Measurements from ENCODE around the gene SUGCT. TPM values are rescaled to one million over a fixed set of nuclear protein-coding genes. Genes with fewer than 3 reads are reported as not detected.

Gene SUGCT
- total and polyA plus RNA-seq, 7 donors = 2.4 to 7.3 (median 3.2) TPM

GRCh38 chr7:40482845-40483244 is 348.0 kb downstream of the SUGCT start:
- 49 to 59% (median 54%) methylated on average over 3 of the region's 3 CpGs for WGBS, 3 donors
- H3K9me3 ChIP-seq = no peaks in the 10 kb centered on the region
- H3K27me3 ChIP-seq (ENCODE audit: insufficient read depth in 3 of 3, low read length in 2 of 3) = no peaks in the 10 kb centered on the region
- no peak overlapping the region for H3K4me3 ChIP-seq
- no peak overlapping the region for H3K27ac ChIP-seq
- DNase-seq (no peak), ATAC-seq (no peak)
- intact Hi-C loops (cut with DNase I) = no loop called here
- no peak for TF ChIP-seq CTCF (IDR thresholded peaks at IDR 0.05)
- H3K4me1 ChIP-seq = no peaks in the 10 kb centered on the region
- H3K36me3 ChIP-seq (ENCODE audit: insufficient read depth in 1 of 2, low read depth in 1 of 2) = no peaks in the 10 kb centered on the region

GRCh38 chr7:40483630-40484029 is 348.8 kb downstream of the SUGCT start:
- Histone ChIP-seq H3K4me1 (no peaks in the 10 kb centered on the region), H3K27ac (no peak overlapping the region), H3K36me3 (ENCODE audit: insufficient read depth in 1 of 2, low read depth in 1 of 2) (no peaks in the 10 kb centered on the region), H3K9me3 (no peaks in the 10 kb centered on the region), H3K27me3 (ENCODE audit: insufficient read depth in 3 of 3, low read length in 2 of 3) (no peaks in the 10 kb centered on the region), H3K4me3 (no peak overlapping the region)
- WGBS, 3 donors = 70 to 81% (median 74%) methylated on average over 1 of the region's 1 CpG
- no peak for ATAC-seq
- intact Hi-C loops (cut with DNase I) = no loop called here
- no peak for TF ChIP-seq CTCF (IDR thresholded peaks at IDR 0.05)
- DNase-seq = no peak

GRCh38 chr7:40489844-40490602 is 355.2 kb downstream of the SUGCT start:
- no peak overlapping the region for H3K27ac ChIP-seq
- H3K9me3 ChIP-seq = no peaks in the 10 kb centered on the region
- no peak for DNase-seq
- intact Hi-C loops (cut with DNase I) = no loop called here
- no peak overlapping the region for H3K4me3 ChIP-seq
- no peaks in the 10 kb centered on the region for H3K4me1 ChIP-seq
- H3K36me3 ChIP-seq (ENCODE audit: insufficient read depth in 1 of 2, low read depth in 1 of 2) = no peaks in the 10 kb centered on the region
- WGBS, 3 donors = 88 to 91% (median 91%) methylated on average over 2 of the region's 2 CpGs
- no peaks in the 10 kb centered on the region for H3K27me3 ChIP-seq (ENCODE audit: insufficient read depth in 3 of 3, low read length in 2 of 3)
- no peak for TF ChIP-seq CTCF (IDR thresholded peaks at IDR 0.05)
- ATAC-seq = no peak

- DNase-seq (no peak), ATAC-seq (no peak)
- H3K27ac ChIP-seq = no peak overlapping the region
- no peaks in the 10 kb centered on the region for H3K36me3 ChIP-seq (ENCODE audit: insufficient read depth in 1 of 2, low read depth in 1 of 2)
- H3K9me3 ChIP-seq = no peaks in the 10 kb centered on the region
- no peak for TF ChIP-seq CTCF (IDR thresholded peaks at IDR 0.05)
- H3K4me1 ChIP-seq = no peaks in the 10 kb centered on the region
- intact Hi-C loops (cut with DNase I) = no loop called here
- H3K4me3 ChIP-seq = no peak overlapping the region
- H3K27me3 ChIP-seq (ENCODE audit: insufficient read depth in 3 of 3, low read length in 2 of 3) = no peaks in the 10 kb centered on the region
These were observed 355.8 kb downstream of the SUGCT start for GRCh38 chr7:40490603-40490924.

- whole genome bisulfite sequencing, 3 donors = 78 to 85% (median 82%) methylated on average over 4 of the region's 4 CpGs
- H3K27ac ChIP-seq = no peak overlapping the region
- no peaks in the 10 kb centered on the region for H3K4me1 ChIP-seq
- TF ChIP-seq CTCF (IDR thresholded peaks at IDR 0.05) = no peak
- ATAC-seq = no peak
- no peaks in the 10 kb centered on the region for H3K27me3 ChIP-seq (ENCODE audit: insufficient read depth in 3 of 3, low read length in 2 of 3)
- H3K9me3 ChIP-seq = no peaks in the 10 kb centered on the region
- intact Hi-C loops (cut with DNase I) = no loop called here
- DNase-seq = no peak
- no peak overlapping the region for H3K4me3 ChIP-seq
- no peaks in the 10 kb centered on the region for H3K36me3 ChIP-seq (ENCODE audit: insufficient read depth in 1 of 2, low read depth in 1 of 2)
These were observed 358.1 kb downstream of the SUGCT start for GRCh38 chr7:40492946-40493345.
